ENCODE results near the gene SCN1A. TPM values are rescaled to one million over a fixed set of nuclear protein-coding genes. Genes with fewer than 3 reads are reported as not detected.

The SCN1A gene
- polyA plus RNA-seq, 1 experiment = 0.28 TPM

GRCh38 chr2:166135849-166136258, 8.0 kb upstream of the SCN1A start:
- TF ChIP-seq, protein P1, sequence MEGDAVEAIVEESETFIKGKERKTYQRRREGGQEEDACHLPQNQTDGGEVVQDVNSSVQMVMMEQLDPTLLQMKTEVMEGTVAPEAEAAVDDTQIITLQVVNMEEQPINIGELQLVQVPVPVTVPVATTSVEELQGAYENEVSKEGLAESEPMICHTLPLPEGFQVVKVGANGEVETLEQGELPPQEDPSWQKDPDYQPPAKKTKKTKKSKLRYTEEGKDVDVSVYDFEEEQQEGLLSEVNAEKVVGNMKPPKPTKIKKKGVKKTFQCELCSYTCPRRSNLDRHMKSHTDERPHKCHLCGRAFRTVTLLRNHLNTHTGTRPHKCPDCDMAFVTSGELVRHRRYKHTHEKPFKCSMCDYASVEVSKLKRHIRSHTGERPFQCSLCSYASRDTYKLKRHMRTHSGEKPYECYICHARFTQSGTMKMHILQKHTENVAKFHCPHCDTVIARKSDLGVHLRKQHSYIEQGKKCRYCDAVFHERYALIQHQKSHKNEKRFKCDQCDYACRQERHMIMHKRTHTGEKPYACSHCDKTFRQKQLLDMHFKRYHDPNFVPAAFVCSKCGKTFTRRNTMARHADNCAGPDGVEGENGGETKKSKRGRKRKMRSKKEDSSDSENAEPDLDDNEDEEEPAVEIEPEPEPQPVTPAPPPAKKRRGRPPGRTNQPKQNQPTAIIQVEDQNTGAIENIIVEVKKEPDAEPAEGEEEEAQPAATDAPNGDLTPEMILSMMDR (IDR thresholded peaks at IDR 0.05; ENCODE audit: insufficient read depth, low read depth, low read length) = no peak
- H3K27me3 ChIP-seq (ENCODE audit: control insufficient read depth, insufficient read depth, low read length) = peaks cover 2% of the 10 kb centered on the region; the same call in 1 of the 2 replicates
- ChIA-PET CTCF (interaction anchor here (1.3 kb wide), 1 partner anchor 45 kb away, joined by 4 read pairs; no protein-coding TSS in a partner anchor), POLR2A (no interaction called here)
- no peaks in the 10 kb centered on the region for H3K36me3 ChIP-seq (ENCODE audit: control insufficient read depth, insufficient read depth, low read length)
- no peak overlapping the region for H3K4me3 ChIP-seq (ENCODE audit: low read depth, low read length)
- DNase-seq (ENCODE audit: low read depth) = no peak

DNA sequence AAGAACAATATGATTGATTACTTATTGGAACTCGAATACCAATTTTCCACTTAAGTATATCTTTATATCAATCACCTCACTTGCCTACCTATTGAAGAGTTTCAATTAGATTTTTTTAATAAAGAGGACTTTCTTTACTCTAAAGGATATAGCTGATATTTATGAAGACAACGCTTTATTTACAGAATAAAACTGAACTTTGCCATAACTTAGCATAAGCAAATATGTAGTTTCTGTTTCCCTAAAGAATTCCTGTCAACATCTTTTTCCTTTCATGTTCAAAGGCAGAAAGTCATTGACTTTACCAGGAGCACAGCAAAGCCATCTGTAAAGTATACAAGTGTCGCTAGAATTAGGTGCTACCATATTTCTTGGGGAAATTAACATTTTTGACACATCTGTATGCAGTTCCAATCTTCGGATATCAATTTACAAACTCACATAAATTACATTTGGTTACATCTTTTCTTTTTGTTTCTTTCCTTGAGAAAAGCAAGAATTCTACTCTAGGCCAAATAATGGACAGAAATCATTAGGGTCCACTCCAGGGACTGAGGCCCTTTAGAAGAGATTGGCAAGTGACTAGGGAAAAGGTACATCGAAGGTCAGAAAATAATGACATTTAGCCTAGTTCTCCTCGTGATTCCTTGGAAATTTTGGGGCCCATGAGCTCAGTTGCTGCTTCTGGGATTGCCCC, 7.5 kb upstream of the SCN1A start:
- Histone ChIP-seq H3K27me3 (ENCODE audit: control insufficient read depth, insufficient read depth, low read length) (peaks cover 2% of the 10 kb centered on the region; the same call in 1 of the 2 replicates), H3K4me3 (ENCODE audit: low read depth, low read length) (no peak overlapping the region), H3K36me3 (ENCODE audit: control insufficient read depth, insufficient read depth, low read length) (no peaks in the 10 kb centered on the region)
- ChIA-PET POLR2A (no interaction called here), CTCF (interaction anchor here (1.3 kb wide), 1 partner anchor 46 kb away, joined by 4 read pairs; no protein-coding TSS in a partner anchor)
- TF ChIP-seq, protein P1 (IDR thresholded peaks at IDR 0.05; ENCODE audit: insufficient read depth, low read depth, low read length) = no peak
- DNase-seq (ENCODE audit: low read depth) = no peak

GRCh38 chr2:166134252-166135151, 6.7 kb upstream of the SCN1A start:
- Histone ChIP-seq H3K27me3 (ENCODE audit: control insufficient read depth, insufficient read depth, low read length) (peaks cover 4% of the 10 kb centered on the region), H3K4me3 (ENCODE audit: low read depth, low read length) (no peak overlapping the region), H3K36me3 (ENCODE audit: control insufficient read depth, insufficient read depth, low read length) (no peaks in the 10 kb centered on the region)
- DNase-seq (ENCODE audit: low read depth) = no peak
- TF ChIP-seq, protein P1 (IDR thresholded peaks at IDR 0.05; ENCODE audit: insufficient read depth, low read depth, low read length) = no peak
- ChIA-PET CTCF (no interaction called here), POLR2A (no interaction called here)

DNA sequence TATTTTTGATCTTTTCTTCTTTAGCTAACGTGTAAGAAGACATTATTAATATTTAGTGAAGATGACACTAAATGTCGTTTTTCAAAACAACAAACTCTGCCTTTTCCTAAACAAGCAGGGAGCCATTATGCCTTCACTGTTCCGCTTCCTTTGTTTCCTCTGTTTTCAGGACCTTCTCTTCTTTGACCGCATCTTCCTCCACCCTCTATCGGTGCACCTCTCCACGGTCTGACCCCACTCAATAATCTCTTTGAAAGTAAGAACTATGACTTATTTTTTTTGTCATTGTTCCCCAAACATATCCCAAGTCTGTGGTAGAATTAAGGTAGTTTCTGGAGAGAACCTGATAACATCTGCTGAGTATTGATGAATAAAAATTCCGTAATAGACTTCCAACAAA, 5.8 kb upstream of the SCN1A start:
- ChIA-PET CTCF (no interaction called here), POLR2A (no interaction called here)
- Histone ChIP-seq H3K27me3 (ENCODE audit: control insufficient read depth, insufficient read depth, low read length) (peaks cover 4% of the 10 kb centered on the region), H3K36me3 (ENCODE audit: control insufficient read depth, insufficient read depth, low read length) (no peaks in the 10 kb centered on the region), H3K4me3 (ENCODE audit: low read depth, low read length) (no peak overlapping the region)
- TF ChIP-seq, protein P1 (IDR thresholded peaks at IDR 0.05; ENCODE audit: insufficient read depth, low read depth, low read length) = no peak
- no peak for DNase-seq (ENCODE audit: low read depth)

DNA sequence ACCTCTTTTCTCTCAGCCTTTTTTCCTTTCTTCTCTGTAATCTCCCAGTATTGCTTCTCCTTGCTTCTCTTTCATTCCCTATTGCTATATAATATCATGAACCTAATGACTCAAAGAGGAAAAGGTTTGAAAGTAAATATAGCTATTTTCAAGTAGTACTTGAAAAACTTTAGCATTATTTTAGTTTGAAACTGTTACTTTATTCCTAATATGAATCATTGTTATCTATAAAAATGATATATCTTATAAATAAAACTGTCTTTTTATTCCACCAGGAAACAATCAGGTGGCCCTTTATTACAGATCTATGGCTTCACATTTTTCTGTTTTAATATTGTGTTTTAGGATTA, 311 bp upstream of the SCN1A start:
- peaks cover 4% of the 10 kb centered on the region for H3K27me3 ChIP-seq (ENCODE audit: control insufficient read depth, insufficient read depth, low read length)
- ChIA-PET POLR2A (interaction anchor here (0.6 kb wide), 2 partner anchors 22 to 507 kb away, joined by 3 to 5 read pairs; no protein-coding TSS in a partner anchor), CTCF (interaction anchor here (0.7 to 9.4 kb wide), 13 partner anchors 9 to 737 kb away, joined by 3 to 133 read pairs (median 5); partner anchors contain the start of gene TTC21B)
- no peaks in the 10 kb centered on the region for H3K36me3 ChIP-seq (ENCODE audit: control insufficient read depth, insufficient read depth, low read length)
- H3K4me3 ChIP-seq (ENCODE audit: low read depth, low read length) = no peak overlapping the region
- no peak for DNase-seq (ENCODE audit: low read depth)
- TF ChIP-seq, protein P1 (IDR thresholded peaks at IDR 0.05; ENCODE audit: insufficient read depth, low read depth, low read length) = no peak
